GM18502 (cell line): ENCODE measurements around the gene IFNGR2.
"Not testable (repeated sequence)": the region's sequence is repeated elsewhere in the genome, so short reads cannot be mapped to it uniquely, and the experiment has no call there.

ENCODE experiments used
- ATAC-seq: cut with Tn5 transposase; IDR thresholded peaks from one replicate; pipeline ENCODE4 v1.9.1; 2021; ENCODE audit warnings: mild to moderate bottlenecking; ENCODE audit not compliant: unreplicated experiment, poor library complexity

Gene IFNGR2

GRCh38 chr21:33403128-33403785 is at the start of gene IFNGR2:
TSS of gene IFNGR2 (plus strand) at chr21:33403413. CDS start at chr21:33403544, 131 bp downstream.
- ATAC-seq, result no peak

GRCh38 chr21:33355355-33355754 is 47.9 kb upstream of the IFNGR2 start:
- ATAC-seq, result no peak

GRCh38 chr21:33355996-33356395 is 47.2 kb upstream of the IFNGR2 start:
- no peak for ATAC-seq

GRCh38 chr21:33357177-33357576 is 46.0 kb upstream of the IFNGR2 start:
- ATAC-seq, result no peak

- no peak for ATAC-seq
Measured at GRCh38 chr21:33359446-33359845, 43.8 kb upstream of the IFNGR2 start.

GRCh38 chr21:33360281-33360680 is 42.9 kb upstream of the IFNGR2 start:
- ATAC-seq, result no peak

GRCh38 chr21:33360881-33361602 is 42.2 kb upstream of the IFNGR2 start:
- ATAC-seq, result peak; percentile 81

GRCh38 chr21:33362044-33362555 is 41.1 kb upstream of the IFNGR2 start:
- no peak for ATAC-seq

GRCh38 chr21:33363911-33364609 is 39.2 kb upstream of the IFNGR2 start:
- ATAC-seq, result not testable (repeated sequence)

- ATAC-seq, result no peak
Measured at GRCh38 chr21:33364830-33365229, 38.4 kb upstream of the IFNGR2 start.

GRCh38 chr21:33367309-33367973 is 35.8 kb upstream of the IFNGR2 start:
- no peak for ATAC-seq

- ATAC-seq, result no peak
Measured at GRCh38 chr21:33368124-33368523, 35.1 kb upstream of the IFNGR2 start.

GRCh38 chr21:33368576-33368975 is 34.6 kb upstream of the IFNGR2 start:
- ATAC-seq, result no peak

GRCh38 chr21:33369586-33369985 is 33.6 kb upstream of the IFNGR2 start:
- ATAC-seq, result no peak

GRCh38 chr21:33370305-33370704 is 32.9 kb upstream of the IFNGR2 start:
- ATAC-seq, result no peak

- ATAC-seq, result no peak
Measured at GRCh38 chr21:33371366-33371765, 31.8 kb upstream of the IFNGR2 start.

- no peak for ATAC-seq
Measured at GRCh38 chr21:33372582-33372981, 30.6 kb upstream of the IFNGR2 start.

GRCh38 chr21:33373451-33373850 is 29.8 kb upstream of the IFNGR2 start:
- no peak for ATAC-seq

GRCh38 chr21:33374080-33374449 is 29.1 kb upstream of the IFNGR2 start:
- ATAC-seq, result no peak

GRCh38 chr21:33374450-33375096 is 28.6 kb upstream of the IFNGR2 start:
- peak; percentile 53 for ATAC-seq
